HG03064 (cell line): ENCODE measurements around the gene PHACTR1.
"Not testable (repeated sequence)": the region's sequence is repeated elsewhere in the genome, so short reads cannot be mapped to it uniquely, and the experiment has no call there.

Source experiments
- ATAC-seq: cut with Tn5 transposase; IDR thresholded peaks from one replicate; pipeline ENCODE4 v1.9.1; 2021; ENCODE audit warnings: low read depth; ENCODE audit not compliant: unreplicated experiment

Gene PHACTR1

DNA sequence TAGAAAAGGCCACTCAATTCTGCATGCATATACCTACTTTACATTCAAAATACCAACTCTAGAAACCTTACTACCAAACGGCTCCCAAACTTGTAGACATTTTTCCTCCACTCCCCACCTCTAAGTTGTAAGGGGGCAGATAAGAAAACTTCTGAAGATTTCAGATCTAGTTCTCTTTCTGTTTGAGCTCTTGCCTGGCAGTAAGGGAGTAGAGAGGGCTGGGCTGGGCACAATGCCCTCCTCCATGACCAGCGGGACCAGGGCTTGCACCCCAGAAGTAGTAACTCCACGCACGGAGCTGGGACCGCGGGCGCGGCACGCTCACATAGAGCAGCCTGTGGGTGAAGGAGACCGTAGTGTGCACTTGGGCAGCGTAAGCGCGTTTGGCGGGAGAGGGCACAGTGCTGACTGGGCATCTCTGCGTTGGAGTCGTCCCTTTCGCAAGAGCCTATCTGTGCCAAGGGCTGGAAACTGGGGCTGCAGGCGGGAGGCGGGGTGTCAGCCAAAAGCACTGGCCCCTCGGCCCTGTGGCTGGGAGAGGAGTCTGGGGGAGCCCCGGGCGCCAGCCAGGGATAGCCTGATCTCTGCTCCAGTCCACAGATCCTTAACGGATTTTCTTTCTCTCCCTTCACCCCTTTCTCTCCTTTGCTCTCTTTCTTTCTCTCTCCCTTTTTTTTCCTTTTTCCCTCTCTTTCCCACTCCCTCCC is 32.4 kb downstream of the PHACTR1 start:
- ATAC-seq, result no peak

DNA sequence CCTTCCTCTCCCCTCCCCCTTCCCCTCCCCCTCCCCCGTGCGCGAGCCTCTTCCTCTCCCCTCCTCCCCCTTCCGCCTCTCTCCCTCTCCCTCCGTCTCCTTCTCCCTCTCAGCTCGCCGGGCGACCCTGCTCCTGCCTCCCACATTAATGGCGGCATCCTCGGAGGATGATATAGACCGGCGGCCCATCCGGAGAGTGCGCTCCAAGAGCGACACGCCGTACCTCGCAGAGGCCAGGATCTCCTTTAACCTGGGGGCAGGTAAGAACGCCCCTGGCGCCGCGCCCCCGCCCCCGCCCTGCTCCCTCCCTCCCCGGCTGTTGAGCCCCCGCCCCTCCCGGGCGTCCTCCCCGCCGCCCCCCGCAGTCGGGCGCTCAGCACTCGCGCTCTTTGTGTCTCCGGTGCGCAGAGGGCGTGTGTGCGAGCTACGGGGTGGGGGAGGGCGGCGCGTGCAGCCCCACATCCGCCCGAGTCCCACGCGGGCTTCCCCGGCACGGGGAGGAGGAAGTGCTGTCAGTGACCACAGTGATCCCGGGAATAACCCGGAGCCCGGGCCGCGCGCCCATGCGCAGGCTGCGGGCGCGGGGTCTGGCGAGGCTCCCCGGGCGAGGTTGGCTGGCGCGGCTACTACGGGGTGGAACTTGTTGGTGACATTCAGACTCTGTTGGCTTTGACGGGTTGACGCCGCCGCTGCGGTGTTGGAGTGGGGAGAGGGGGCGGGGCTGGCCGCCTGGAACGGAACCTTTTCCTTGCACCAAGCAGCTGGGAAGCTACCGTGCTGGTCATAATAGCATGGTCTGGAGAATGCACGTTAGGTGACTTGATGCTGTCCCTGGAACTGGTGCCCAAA is 33.2 kb downstream of the PHACTR1 start:
- no peak for ATAC-seq

DNA sequence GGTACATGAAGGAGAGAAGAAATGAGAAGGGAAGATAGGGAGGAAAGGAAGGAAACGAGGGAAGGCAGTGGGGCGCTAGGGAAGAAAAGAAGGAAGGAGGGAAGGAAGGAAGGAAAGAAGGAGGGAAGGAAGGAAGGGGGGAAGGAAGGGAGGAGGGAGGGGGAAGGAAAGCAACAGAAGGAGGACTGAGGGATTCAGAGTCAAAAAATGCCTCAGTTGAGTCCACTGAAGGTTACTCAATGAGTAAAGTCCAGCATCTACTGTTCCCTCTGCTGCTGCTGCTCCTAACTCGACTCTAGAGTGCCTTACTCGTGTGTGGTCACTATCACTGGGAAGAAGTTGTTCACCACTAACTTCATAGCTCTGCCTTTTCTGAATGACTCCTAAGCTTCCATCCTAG is 33.8 kb downstream of the PHACTR1 start:
- ATAC-seq, result no peak

DNA sequence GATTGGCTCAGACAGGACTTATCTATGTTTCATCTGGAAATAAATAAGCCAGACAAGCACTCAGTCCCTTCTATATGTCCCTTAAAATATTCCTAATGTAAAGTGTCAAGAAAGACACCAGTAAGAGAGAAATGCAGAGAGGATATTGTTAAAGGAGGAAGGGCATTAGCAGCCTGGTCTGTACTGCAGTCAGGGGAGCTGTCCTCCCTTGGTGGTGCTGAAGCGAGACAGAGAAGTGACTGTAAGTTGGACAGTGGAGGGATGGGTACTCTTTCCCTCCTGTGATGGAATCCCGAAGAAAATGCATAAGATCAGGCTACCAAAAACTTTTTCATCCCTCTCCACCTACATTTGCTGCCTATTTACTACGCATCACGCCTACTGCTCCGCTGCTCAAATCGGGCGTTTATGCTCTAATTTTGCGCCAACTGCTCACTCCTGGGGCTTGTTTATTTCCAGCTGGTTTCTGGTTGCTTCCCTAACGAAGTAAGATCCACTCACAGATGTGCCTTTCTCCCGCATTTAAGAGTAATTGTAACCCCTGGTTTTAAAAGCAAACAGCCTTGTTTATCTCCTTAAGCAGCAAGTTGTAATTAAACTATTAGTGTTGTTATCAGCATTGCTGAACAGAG is 35.2 kb downstream of the PHACTR1 start:
- no peak for ATAC-seq

DNA sequence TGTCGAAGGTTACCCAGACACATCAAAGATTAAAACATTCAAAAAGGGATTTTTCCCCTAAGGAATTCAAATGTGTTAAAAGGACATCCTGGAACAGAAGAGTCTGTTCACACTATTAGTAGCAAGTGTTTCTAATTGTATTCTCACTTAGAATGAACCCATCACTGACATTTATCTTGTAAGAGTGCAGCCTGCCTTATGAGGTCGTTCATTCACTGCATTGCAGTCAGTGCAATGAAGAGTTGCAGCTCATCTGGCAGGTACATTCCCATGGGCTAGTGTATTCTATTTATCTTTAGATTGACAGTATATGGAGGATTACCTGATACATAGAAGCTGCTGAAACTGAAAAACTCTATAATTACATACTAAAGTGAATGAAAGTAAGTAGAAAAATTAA is 36.5 kb downstream of the PHACTR1 start:
- ATAC-seq, result no peak

DNA sequence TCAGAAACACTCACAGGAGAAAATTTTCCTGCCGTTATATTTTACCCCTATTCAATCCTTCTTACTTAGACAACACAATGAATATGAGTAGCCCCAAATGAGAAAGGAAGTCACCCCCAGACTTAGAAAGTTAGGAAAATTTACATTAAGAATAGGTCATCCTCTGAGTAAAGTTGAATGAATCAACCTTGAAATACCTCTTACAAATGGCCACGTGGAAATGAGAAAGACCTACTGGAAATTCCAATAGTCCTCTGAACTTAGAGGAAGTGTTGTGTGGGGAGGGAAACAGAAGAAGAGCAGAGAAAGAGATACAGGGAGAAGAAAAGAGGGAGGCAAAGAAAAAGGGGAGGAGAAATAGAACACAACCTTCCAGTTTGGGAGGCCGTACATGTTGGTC is 43.7 kb downstream of the PHACTR1 start:
- ATAC-seq, result no peak

DNA sequence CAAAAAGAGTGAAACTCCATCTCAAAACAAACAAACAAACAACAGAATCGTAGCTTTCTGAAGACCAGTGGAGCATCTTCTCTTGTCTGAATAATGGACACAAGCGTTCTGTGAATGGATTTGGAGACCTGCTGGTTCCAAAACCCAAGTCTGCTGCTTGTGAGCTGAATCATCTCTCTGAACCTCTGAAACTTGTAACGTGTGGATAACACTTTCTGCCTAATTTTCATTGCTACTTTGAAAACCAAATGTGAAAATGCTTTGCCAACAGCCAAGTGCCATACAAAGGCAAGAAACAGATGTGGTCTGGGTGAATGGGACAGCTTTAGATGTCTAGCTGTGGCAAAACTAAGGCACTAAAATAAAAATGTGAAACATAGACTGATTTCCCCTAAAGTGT is 44.3 kb downstream of the PHACTR1 start:
- ATAC-seq, result no peak

DNA sequence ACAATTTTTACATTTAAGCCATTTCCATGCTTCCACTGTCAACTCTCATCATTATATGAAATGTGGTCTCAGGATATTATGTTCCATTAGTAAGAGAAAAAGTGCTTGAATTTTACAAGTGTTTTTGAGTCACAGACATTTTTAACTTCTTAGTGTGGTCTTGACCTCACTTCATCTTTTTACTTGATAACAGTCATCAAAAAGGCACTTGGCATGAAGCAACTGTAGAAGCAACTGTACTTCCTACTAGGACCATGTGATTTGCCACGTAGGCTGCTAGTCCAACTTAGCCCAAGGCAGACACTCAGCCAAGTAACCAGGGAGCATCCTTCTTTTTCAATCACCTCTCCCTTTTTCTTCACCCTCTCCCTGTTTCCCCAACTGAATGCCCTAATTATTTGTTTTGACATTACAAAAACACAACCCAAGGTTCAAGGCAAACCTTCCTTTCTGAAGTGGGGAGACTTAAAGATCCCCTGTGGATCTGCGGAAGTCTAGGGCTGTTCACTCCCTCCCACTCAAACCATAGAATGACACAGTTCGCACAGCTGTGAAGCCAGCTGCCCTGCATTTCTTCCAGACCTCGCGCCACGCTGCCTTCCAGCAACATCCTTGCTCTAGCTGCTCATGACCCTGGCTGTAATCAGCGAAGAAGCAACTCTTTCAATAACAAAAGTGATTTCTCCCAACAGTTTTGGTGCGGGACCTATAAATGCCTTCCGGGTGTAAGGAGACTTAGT is 45.0 kb downstream of the PHACTR1 start:
- ATAC-seq, result no peak

DNA sequence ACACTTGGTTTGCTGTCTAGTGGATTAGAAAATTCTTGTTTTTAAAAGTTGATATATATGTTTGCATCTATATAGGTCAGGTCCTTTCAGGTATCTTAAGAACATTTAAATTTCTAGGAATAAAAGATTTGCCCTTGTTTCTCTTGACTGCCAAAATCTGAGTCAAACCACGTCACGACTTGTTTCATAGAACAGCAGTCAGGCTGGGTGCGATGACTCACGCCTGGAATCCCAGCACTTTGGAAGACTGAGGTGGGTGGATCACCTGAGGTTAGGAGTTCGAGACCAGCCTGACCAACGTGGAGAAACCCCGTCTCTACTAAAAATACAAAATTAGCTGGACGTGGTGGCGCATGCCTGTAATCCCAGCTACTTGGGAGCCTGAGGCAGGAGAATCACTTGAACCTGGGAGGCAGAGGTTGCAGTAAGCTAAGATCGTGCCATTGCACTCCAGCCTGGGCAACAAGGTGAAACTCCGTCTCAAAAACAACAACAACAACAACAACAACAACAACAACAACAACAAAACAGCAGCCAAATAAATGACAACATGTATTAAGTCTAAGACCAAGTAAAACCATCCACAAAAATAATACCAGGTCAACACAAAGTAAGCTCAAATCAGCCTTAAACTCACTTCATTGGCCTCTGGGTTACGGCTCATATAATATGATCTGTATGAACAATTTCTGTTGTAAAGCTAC is 46.3 kb downstream of the PHACTR1 start:
- ATAC-seq, result not testable (repeated sequence)

DNA sequence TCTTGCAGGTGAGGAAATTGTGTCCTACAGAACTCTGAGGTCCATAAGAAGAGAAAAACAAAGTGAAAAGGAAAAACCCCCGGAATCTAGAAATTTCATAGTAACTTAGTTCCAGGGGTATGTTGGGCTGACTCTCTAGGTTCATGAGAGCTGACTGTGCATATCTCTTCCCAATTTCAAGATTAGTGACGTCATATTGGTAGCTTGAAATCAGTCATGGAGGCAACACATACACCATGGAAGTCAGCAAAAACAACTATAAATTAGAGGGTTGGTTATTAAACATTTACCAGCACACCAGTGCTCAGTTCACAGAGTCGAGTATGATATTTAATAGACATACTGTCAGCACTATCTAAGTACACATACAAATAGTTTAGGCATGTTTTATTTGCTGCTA is 49.8 kb downstream of the PHACTR1 start:
- no peak for ATAC-seq

DNA sequence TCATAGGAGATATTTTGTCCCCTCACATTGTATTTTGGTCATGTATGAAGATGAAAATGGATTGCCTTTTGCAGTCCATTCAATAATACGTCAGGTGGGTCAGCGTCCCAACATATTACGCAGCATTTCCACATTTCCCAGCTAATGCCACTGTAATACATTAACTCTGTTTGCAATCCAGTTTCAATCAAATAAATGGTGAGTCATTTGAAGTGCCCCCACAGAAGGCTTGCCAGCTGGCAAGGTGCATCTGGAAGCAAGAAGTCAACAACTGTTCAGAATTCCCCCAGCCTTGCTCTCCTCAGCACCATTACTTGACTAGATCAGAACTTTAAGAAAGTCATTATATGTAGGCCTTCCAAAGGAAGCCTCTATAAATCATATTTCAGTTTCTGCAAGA is 50.4 kb downstream of the PHACTR1 start:
- no peak for ATAC-seq

DNA sequence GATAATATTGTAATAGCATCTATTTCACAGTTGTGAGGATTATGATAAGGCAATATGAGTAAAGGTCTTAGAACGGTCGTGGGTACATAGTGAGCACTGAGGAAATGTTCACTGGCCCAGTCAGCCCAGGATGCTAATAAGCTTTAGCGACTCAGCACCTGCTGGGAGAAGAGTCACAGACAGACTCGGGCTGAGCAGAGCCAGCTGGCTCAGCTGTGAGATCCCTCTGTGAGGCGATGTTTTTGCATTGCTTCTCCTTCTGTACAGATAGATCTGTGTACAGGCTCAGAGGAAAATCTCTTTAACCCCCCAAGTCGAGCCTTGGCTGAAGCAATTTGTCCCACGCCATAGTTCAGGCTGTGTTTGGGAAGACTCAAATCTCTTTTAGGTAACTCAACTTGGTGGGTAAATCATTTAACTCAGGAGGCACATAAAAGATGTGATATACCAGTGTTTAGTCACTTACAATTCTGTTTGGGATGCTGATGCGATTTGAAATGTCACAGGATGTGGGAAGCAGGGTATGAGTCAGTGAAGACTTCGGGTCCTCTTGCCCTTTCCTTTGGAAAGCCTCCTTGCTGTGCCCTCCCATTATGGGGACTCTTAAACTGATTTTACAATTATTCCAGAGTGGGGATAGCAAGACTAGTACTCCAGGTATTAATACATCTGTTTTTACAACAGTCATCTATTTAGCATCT is 53.1 kb downstream of the PHACTR1 start:
- no peak for ATAC-seq

DNA sequence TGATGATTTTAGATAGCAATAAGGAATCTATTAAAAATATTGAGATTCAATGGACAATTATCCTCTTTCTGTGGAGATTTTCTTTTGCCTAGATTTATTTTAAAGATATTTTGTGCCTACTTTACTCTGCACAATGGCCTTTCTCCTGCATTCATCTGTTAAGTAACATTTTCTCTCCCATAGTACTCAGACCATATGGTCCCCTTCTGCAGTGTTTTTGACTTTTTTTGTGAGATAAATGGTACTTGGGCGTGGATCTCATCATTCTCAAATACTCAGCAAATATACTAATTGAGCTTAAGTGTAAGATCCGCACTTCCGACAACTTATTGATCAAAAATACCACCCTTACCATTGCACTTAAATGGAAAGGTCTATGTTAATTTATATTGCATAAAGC is 55.8 kb downstream of the PHACTR1 start:
- ATAC-seq, result no peak

DNA sequence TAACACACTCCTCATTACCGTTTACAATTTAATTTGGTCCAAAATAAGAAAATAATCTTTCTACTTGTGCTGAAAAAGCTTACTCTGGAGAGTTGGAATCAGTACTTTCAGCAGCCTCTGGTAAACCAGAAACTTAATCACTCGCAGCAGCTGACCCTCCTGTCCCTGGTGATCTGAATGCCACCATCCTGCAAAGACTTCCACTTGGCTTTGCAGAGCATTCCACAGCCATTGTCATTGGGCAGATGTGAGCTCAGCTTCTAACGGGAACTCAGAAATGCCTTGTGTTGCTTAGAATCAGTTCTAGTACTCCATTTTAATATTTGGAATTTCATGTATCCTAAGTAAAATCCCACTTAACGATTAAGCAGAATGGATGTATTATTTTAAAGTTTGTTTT is 59.7 kb downstream of the PHACTR1 start:
- ATAC-seq, result no peak

DNA sequence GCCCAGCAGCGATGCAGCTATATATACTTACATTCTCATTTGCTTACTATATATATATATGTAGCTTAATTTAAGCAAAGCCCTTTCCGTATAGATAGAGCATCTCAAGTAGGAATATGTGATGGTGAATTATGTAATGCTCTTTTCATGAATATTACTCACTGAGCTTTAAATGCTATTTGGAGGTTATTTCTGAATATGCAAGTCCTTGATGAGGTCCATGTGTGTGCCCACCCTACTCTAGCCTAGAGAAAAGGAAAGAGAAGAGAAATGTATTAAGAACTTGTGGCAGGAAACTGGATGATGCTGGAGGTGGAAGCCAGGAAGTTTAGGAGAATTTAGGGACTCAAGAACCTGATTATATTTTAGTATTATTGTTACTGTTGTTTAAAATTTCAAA is 63.2 kb downstream of the PHACTR1 start:
- no peak for ATAC-seq

DNA sequence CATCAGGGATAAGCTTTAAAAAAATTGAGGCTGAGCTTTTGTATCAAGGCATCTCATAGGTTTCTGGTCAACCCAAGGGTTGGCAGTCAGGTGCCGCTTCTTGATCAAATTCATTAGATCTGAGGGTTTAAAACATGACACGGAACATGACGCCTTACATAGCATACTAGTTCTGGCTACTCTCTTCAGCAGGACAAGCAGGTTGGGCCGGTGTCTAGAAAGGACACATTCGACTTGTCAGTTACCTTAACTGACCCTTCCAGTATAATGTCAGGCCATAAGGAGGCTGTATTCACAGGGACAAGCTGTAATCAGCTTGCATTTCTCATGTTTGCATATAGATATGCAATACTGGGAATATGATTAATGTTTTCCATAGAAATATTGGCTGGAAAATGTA is 65.6 kb downstream of the PHACTR1 start:
- ATAC-seq, result no peak

DNA sequence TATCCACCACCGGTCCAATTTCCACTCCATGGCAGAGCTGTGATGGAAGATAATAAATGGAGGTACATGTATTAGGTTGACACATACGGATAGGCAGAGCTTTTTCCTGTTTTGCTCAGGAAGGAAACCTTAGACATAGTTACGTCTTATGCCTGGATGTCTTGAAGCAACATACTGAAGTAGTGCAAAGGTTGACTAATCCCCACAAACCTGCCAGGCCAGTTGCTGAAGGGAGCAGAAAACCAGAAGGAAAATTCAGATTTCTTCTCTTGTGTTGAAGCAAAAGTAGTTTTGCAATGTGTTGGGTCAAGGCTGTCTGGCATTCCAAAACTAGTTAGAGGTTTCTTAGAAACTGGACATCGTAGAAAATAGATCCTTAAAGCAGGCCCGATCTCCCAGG is 68.7 kb downstream of the PHACTR1 start:
- no peak for ATAC-seq

DNA sequence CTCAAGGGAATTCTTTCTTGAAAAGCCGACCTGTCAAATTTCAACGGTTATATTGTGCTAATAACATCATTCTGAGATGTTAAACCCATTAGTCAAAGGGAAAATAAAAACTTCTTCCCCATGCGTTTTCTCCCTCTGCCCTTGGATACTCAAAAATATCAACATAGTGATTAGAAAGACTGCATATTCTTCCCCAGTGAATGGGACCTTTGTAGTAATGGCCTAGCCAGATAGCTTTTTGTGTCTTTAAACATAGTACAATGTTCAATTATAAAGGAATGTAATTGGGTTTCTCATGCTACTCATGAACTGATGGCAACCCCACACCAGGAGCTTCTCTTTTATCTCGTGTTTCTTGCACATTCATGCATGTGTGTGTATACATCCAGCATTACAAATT is 69.4 kb downstream of the PHACTR1 start:
- ATAC-seq, result no peak

DNA sequence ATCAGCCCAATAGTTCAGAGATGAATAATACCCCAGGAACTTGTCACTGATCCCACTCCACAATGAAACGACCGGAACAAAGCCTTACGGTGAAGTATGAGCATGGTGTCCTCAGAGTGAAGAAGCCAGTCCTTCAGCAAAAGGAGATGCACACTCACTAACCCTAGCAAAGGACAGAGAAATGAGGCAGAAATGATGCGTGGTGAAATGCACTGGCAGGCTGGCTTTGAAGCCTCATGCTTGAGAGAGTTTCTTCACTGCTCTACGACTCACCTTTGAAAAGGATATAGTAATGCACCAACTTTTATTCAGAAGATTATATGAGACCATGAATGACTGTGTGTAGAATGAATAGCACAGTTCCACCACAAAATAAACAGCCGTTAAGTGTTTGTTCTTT is 74.8 kb downstream of the PHACTR1 start:
- no peak for ATAC-seq

DNA sequence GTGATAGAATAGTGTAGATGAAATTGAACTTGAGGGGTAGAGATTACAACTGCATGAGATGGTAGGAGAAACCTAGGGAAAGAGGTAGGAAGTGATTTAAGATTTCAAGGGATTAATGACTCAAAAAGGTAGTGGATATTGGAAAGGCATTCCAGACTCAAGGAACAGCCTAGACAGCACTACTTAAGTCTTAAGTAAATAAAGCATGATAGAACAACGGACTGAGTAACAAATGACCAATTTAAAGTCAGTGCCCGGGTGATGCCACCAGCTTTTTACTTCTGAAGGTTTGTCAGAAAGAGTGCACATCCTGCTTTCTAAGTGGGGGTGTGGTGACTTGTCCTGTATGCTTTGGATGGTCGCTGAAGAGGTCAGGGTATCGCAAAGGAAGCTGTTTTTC is 81.8 kb downstream of the PHACTR1 start:
- no peak for ATAC-seq
